Measurements from ENCODE around the gene COL13A1.

The COL13A1 gene

GRCh38 chr10:69801434-69802315, at the start of gene COL13A1:
COL13A1 (plus strand) TSS chr10:69801906; CDS start chr10:69802424, 518 bp downstream.
- H3K4me3 ChIP-seq (ENCODE audit: low read length), result peak within 1 kb of the TSS; percentile 73
- DNase-seq (ENCODE audit: low read depth), result peak; percentile 63
- TF ChIP-seq CTCF (conservative IDR thresholded peaks at IDR 0.05; ENCODE audit: low read length), result no peak

- DNase-seq (ENCODE audit: low read depth), result no peak
- no peak overlapping the region for H3K4me3 ChIP-seq (ENCODE audit: low read length)
- TF ChIP-seq CTCF (conservative IDR thresholded peaks at IDR 0.05; ENCODE audit: low read length), result no peak
Measured at GRCh38 chr10:69752479-69752878, 49.2 kb upstream of the COL13A1 start.

GRCh38 chr10:69756279-69756678, 45.4 kb upstream of the COL13A1 start:
- DNase-seq (ENCODE audit: low read depth), result no peak
- no peak for TF ChIP-seq CTCF (conservative IDR thresholded peaks at IDR 0.05; ENCODE audit: low read length)
- no peak overlapping the region for H3K4me3 ChIP-seq (ENCODE audit: low read length)

GRCh38 chr10:69757206-69757552, 44.5 kb upstream of the COL13A1 start:
- H3K4me3 ChIP-seq (ENCODE audit: low read length), result no peak overlapping the region
- no peak for DNase-seq (ENCODE audit: low read depth)

GRCh38 chr10:69757553-69758309, 44.0 kb upstream of the COL13A1 start:
- H3K4me3 ChIP-seq (ENCODE audit: low read length), result no peak overlapping the region
- no peak for TF ChIP-seq CTCF (conservative IDR thresholded peaks at IDR 0.05; ENCODE audit: low read length)
- DNase-seq (ENCODE audit: low read depth), result peak; percentile 86

More at GRCh38 chr10:69757206-69757552, 44.5 kb upstream of the COL13A1 start:
- TF ChIP-seq CTCF (conservative IDR thresholded peaks at IDR 0.05; ENCODE audit: low read length), result no peak

GRCh38 chr10:69758310-69758728, 43.4 kb upstream of the COL13A1 start:
- no peak for TF ChIP-seq CTCF (conservative IDR thresholded peaks at IDR 0.05; ENCODE audit: low read length)
- DNase-seq (ENCODE audit: low read depth), result no peak
- H3K4me3 ChIP-seq (ENCODE audit: low read length), result no peak overlapping the region
